HL-60 (cell line): ENCODE measurements around the gene GDAP2.

Experiments used
- DNase-seq, 2 experiments: peaks; one replicate each; pipeline ENCODE4 v3.0.0-alpha.2; 2010 to 2020; ENCODE audit warnings: low read depth in 1 of 2, low spot score in 1 of 2
- H3K27ac ChIP-seq: fragments of 250-450 bp; sonication (Bioruptor Pico); replicated peaks from 2 replicates; pipeline ENCODE4 v1.5.1; 2020; ENCODE audit warnings: mild to moderate bottlenecking, moderate library complexity
- H3K27me3 ChIP-seq: fragments of 250-450 bp; sonication (Bioruptor Pico); 2 replicates; pipeline ENCODE4 v1.5.1; 2021; ENCODE audit warnings: mild to moderate bottlenecking, moderate library complexity; ENCODE audit not compliant: insufficient read depth, poor library complexity, severe bottlenecking
- H3K4me3 ChIP-seq: replicated peaks from 2 replicates; pipeline ENCODE4 v1.5.1; 2011; ENCODE audit warnings: mild to moderate bottlenecking, control low read depth, low read length; ENCODE audit not compliant: insufficient read depth
- GABPA ChIP-seq: IDR thresholded peaks from 2 replicates; pipeline ENCODE4 v1.6.1; 2012; ENCODE audit warnings: low read depth
- POLR2AphosphoS5 ChIP-seq: IDR thresholded peaks from 2 replicates; pipeline ENCODE4 v1.6.1; 2012; ENCODE audit warnings: low read depth
- SPI1 ChIP-seq: IDR thresholded peaks from 2 replicates; pipeline ENCODE4 v1.6.1; 2012; ENCODE audit warnings: low read depth, mild to moderate bottlenecking, borderline replicate concordance
- TF ChIP-seq, protein P1 (sequence below): IDR thresholded peaks from 2 replicates; pipeline ENCODE4 v1.6.1; 2012; ENCODE audit warnings: low read depth; ENCODE audit not compliant: insufficient replicate concordance
- TF ChIP-seq, protein P2 (sequence below): IDR thresholded peaks from one replicate; pipeline ENCODE4 v1.5.1; 2011; ENCODE audit warnings: low read length, control low read depth, inconsistent platforms; ENCODE audit not compliant: insufficient read depth

The GDAP2 gene

DNA sequence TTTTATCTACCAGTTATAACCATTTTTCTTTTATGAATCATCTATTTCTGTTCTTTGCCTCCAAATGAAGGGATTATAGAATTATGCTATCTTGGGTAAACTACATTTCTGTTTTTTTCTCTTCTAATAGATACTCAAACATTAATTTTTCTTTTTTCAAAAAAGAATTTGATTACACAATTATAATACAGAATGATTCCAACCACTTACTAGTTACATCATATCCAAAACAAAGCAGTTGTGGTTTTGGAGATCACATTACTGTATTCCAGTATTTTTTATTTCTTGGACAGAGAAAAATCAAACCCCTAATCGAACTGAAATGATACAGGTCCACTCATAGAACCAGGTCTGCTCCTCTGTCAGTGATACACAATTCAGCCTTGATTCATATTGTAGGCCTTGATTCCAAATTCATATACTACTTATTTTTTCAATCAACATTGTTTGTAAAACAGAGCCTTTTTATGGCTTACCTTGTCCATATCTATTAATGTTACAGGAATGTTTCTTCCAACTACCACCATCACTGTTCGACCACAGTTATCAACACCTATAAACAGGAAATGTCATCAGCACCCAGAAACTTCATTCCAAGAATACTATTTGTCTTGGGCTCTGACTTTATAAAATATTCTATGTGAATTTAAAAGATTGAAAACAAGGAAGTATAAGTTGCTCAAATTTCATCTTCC, 43.2 kb downstream of the GDAP2 start:
- H3K27me3 ChIP-seq: no peaks in the 10 kb centered on the region
- H3K4me3 ChIP-seq: no peak overlapping the region
- no peak overlapping the region for H3K27ac ChIP-seq
- DNase-seq: no peak
- TF ChIP-seq SPI1 (no peak), GABPA (no peak)

DNA sequence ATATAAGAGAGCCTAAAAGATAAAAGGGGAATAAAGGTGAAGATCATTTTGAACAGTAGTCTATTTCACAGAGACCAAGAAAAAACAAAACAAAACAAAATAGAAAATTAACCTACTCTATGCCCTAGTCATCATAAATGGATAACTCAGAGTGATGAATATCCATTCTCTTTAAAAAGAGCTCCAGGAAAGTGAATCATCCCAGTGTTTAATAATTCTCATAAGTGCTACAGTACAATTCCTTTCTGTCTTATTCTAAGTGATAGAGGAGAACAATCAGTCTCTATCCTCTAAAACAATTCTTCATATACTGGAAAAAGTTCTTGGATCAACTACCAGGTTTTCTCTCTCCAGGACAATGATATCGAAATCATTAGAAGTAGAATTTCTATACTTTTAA, 45.8 kb downstream of the GDAP2 start:
- Histone ChIP-seq H3K27me3 (no peaks in the 10 kb centered on the region), H3K27ac (no peak overlapping the region), H3K4me3 (no peak overlapping the region)
- no peak for DNase-seq
- no peak for TF ChIP-seq GABPA
- no peak for TF ChIP-seq SPI1

DNA sequence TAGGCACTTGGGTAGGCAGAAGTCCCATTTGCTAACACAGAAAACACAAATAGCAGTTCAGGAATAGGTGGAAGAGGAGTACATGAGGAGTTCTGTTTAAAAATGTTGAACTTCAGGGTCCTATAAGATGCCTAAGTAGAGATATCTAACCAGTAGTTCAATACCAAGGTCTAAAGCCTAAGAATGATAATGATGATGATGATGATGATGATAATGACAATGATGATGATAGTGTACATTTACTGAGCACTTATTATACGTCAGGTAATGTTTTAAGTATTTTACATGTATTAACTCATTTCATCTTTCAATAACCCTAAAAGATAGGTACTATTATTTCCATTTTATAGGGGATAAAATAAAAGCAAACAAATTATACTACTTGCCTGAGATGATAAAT, 50.1 kb downstream of the GDAP2 start:
- no peak overlapping the region for H3K27ac ChIP-seq
- H3K4me3 ChIP-seq: no peak overlapping the region
- no peak for TF ChIP-seq SPI1
- no peak for TF ChIP-seq GABPA
- TF ChIP-seq POLR2AphosphoS5: no peak
- TF ChIP-seq, protein P1, sequence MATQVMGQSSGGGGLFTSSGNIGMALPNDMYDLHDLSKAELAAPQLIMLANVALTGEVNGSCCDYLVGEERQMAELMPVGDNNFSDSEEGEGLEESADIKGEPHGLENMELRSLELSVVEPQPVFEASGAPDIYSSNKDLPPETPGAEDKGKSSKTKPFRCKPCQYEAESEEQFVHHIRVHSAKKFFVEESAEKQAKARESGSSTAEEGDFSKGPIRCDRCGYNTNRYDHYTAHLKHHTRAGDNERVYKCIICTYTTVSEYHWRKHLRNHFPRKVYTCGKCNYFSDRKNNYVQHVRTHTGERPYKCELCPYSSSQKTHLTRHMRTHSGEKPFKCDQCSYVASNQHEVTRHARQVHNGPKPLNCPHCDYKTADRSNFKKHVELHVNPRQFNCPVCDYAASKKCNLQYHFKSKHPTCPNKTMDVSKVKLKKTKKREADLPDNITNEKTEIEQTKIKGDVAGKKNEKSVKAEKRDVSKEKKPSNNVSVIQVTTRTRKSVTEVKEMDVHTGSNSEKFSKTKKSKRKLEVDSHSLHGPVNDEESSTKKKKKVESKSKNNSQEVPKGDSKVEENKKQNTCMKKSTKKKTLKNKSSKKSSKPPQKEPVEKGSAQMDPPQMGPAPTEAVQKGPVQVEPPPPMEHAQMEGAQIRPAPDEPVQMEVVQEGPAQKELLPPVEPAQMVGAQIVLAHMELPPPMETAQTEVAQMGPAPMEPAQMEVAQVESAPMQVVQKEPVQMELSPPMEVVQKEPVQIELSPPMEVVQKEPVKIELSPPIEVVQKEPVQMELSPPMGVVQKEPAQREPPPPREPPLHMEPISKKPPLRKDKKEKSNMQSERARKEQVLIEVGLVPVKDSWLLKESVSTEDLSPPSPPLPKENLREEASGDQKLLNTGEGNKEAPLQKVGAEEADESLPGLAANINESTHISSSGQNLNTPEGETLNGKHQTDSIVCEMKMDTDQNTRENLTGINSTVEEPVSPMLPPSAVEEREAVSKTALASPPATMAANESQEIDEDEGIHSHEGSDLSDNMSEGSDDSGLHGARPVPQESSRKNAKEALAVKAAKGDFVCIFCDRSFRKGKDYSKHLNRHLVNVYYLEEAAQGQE: no peak
- TF ChIP-seq, protein P2, sequence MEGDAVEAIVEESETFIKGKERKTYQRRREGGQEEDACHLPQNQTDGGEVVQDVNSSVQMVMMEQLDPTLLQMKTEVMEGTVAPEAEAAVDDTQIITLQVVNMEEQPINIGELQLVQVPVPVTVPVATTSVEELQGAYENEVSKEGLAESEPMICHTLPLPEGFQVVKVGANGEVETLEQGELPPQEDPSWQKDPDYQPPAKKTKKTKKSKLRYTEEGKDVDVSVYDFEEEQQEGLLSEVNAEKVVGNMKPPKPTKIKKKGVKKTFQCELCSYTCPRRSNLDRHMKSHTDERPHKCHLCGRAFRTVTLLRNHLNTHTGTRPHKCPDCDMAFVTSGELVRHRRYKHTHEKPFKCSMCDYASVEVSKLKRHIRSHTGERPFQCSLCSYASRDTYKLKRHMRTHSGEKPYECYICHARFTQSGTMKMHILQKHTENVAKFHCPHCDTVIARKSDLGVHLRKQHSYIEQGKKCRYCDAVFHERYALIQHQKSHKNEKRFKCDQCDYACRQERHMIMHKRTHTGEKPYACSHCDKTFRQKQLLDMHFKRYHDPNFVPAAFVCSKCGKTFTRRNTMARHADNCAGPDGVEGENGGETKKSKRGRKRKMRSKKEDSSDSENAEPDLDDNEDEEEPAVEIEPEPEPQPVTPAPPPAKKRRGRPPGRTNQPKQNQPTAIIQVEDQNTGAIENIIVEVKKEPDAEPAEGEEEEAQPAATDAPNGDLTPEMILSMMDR: no peak
- DNase-seq: no peak
- no peaks in the 10 kb centered on the region for H3K27me3 ChIP-seq

DNA sequence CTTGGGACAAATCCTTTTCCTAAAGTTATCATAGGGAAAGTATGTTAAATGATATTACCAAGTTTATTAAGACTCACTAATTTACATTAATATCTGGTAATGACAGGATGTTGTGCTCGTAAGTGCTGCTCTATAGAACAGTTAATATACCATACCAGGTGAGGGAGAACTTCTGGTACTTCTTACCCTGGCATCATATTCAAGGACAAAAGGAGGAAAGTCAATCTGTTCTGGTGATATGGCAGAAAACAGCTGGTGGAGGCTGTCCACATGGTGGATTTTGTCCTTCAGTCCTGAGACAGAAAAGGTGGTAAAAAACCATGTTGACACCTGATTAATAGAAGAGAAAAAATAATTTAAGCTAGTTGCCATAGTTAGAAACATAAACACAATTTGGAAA, 51.6 kb downstream of the GDAP2 start:
- no peak overlapping the region for H3K4me3 ChIP-seq
- TF ChIP-seq POLR2AphosphoS5 (no peak), SPI1 (no peak), GABPA (no peak)
- TF ChIP-seq, protein P1: no peak
- TF ChIP-seq, protein P2: no peak
- H3K27me3 ChIP-seq: no peaks in the 10 kb centered on the region
- no peak for DNase-seq
- no peak overlapping the region for H3K27ac ChIP-seq

DNA sequence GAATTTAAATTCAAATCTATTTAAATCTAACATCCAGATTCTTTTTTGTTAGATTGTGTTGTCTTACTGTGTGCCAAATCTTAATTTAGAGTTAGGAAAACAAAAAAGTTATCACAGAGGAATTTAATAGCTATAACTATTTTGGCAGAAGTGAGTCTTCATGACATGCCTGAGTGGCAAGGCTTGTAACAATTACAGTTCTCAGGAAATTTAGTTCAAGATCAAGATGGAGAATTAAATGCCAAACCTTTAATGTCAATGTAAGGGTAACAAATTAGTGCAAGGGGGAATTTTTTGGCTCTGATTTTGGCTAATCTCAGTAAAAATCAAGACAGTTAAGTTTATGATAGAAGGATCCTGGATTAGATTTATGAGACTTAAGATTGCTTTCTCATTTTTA, 58.4 kb downstream of the GDAP2 start:
- no peak overlapping the region for H3K27ac ChIP-seq
- H3K27me3 ChIP-seq: no peaks in the 10 kb centered on the region
- no peak for DNase-seq
- no peak for TF ChIP-seq POLR2AphosphoS5
- H3K4me3 ChIP-seq: no peak overlapping the region
